Fibroblast of pulmonary artery (primary cell): ENCODE data around the gene TXNDC12.
"Not testable (repeated sequence)": the region's sequence is repeated elsewhere in the genome, so short reads cannot be mapped to it uniquely, and the experiment has no call there.

Experiments used
- DNase-seq: peaks from one replicate; pipeline ENCODE4 v3.0.0-alpha.2; 2010; ENCODE audit warnings: low read depth
- H3K4me3 ChIP-seq: replicated peaks from 2 replicates; pipeline ENCODE4 v1.5.1; 2011; ENCODE audit warnings: low read depth, mild to moderate bottlenecking, control low read depth, low read length, moderate library complexity
- TF ChIP-seq, protein P1 (sequence below): IDR thresholded peaks from 2 replicates; pipeline ENCODE4 v1.5.1; 2011; ENCODE audit warnings: mild to moderate bottlenecking, control low read depth, low read length, inconsistent platforms; ENCODE audit errors: missing control alignments

The TXNDC12 gene

DNA sequence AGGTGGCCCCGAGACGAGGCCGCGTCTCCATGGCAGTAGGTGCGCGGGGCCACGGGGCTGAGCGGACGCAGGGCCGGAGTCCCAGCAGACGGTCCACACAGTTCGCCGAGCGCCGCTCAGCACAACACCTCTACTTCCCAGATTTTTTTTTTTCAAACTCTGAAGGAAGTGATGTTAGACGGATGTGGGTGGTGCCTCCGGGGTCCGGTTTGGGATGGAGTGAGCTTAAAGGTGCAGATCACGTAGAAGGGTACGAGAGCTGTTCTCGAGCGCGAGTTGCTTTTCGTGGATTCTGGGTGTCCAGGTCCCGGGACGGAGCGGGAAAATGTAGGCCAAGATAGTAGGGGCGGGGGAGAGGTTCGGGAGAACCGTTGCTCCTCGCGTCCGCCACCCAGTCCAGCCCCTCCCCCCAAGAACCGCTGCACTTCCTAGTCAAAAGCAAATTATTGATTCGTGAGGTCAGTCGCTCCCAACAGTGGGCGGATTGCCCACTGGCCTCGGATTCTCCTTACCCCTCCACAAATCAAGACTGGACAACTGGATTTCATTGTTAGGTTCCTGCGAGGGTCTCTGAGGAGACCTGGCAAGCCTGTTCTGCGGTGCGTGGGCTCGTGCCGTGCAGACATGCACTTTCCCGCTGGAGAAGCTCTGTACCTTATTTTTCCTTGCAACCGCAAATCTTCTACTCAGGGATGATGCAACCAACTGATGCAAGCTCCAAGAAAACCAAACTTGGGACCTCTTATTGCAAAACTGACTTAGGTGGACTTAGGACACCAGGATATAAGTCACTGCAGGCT is at the start of gene TXNDC12:
TXNDC12 (minus strand) TSS at position 126 of the 800 bp plus-strand sequence; CDS start at position 31, 95 bp downstream.
- TF ChIP-seq, protein P1, sequence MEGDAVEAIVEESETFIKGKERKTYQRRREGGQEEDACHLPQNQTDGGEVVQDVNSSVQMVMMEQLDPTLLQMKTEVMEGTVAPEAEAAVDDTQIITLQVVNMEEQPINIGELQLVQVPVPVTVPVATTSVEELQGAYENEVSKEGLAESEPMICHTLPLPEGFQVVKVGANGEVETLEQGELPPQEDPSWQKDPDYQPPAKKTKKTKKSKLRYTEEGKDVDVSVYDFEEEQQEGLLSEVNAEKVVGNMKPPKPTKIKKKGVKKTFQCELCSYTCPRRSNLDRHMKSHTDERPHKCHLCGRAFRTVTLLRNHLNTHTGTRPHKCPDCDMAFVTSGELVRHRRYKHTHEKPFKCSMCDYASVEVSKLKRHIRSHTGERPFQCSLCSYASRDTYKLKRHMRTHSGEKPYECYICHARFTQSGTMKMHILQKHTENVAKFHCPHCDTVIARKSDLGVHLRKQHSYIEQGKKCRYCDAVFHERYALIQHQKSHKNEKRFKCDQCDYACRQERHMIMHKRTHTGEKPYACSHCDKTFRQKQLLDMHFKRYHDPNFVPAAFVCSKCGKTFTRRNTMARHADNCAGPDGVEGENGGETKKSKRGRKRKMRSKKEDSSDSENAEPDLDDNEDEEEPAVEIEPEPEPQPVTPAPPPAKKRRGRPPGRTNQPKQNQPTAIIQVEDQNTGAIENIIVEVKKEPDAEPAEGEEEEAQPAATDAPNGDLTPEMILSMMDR, result no peak
- peak within 1 kb of the TSS; percentile 69 for H3K4me3 ChIP-seq
- peak; percentile 93 for DNase-seq

DNA sequence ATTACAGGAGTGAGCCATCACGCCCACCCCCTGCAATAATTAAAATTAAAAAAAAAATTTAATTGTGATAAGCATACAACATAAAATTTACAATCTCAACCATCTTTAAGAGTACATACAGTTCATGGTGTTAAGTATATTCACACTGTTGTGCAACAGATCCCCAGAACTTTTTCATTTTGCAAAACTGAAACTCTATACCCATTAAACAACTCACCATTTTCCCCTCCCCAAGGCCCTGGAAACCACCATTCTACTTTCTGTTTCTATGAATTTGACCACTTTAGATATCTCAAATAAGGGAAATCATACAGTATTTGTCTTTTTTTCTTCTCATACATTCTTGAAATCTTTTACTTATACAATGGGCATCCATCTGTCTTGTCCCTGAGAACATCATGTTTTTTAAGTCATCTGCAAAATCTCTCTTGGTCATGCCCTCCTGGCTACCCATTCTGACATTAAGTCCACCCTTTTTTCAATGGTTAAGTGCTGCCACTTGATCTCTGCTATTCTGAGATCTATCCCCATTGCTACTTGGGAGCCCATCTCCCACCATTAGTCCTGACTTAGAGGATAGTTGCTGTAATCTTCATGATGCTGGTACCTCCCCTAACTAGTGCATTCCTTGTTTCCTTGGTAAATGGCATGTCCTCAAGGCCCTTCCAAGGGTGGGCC is 47.5 kb upstream of the TXNDC12 start:
- TF ChIP-seq, protein P1, result no peak
- no peak overlapping the region for H3K4me3 ChIP-seq
- DNase-seq, result no peak

DNA sequence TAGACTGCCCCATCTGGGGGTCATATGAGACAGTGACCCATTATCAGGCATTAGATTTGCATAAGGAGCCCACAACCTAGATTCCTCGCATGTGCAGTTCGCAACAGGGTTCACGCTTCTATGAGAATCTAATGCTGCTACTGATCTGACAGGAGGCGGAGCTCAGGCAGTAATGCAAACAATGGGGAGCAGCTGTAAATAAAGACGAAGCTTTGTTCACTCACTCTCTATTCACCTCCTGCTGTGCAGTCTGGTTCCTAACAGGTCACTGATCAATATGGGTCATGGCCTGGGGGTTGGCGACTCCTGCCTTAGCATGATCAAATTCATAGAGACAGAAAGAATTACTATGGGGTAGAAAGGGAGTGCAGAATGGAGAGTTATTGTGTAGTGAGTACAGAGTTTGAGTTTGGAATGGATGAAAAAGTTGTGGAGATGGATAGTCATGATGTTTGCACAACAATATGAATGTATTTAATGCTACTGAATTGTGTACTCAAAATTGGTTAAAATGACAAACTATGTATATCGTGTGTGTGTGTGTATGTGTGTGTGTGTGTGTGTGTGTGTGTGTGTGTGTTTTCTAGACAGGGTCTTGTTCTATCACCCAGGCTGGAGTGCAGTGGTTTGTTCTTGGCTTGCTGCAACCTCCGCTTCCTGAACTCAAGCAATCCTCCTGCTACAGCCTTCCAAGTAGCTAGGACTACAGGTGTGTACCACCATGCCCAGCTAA is 43.3 kb upstream of the TXNDC12 start:
- TF ChIP-seq, protein P1, result no peak
- no peak for DNase-seq
- H3K4me3 ChIP-seq, result no peak overlapping the region

DNA sequence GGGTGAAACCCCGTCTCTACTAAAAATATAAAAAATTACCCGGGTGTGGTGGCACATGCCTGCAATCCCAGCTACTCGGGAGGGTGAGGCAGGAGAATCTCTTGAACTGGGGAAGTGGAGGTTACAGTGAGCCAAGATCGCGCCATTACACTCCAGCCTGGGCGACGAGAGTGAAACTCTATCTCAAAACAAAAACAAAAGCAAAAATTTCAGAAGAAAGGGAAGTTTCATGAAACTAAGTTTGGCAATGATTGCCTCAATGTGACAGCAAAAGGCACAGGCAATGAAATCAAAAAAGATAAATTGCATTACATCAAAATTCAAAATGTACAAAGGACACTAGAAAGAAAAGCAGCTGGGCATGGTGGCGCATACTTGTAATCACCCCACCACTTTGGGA is 41.2 kb upstream of the TXNDC12 start:
- no peak for DNase-seq
- no peak overlapping the region for H3K4me3 ChIP-seq
- TF ChIP-seq, protein P1, result no peak

DNA sequence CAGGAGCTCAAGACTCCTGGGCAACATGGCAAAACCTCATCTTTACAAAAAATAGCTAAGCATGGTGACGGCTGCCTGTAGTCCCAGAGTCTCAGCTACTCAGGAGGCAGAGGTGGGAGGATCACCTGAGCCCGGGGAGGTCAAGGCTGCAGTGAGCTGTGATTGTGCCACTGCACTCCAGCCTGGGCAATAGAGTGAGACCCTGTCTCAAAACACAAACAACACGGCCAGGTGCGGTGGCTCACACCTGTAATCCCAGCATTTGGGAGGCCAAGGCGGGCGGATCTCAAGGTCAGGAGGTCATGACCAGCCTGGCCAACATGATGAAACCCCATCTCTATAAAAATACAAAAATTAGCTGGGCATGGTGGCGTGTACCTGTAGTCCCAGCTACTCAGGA is 39.3 kb upstream of the TXNDC12 start:
- not testable (repeated sequence) for DNase-seq, H3K4me3 ChIP-seq

DNA sequence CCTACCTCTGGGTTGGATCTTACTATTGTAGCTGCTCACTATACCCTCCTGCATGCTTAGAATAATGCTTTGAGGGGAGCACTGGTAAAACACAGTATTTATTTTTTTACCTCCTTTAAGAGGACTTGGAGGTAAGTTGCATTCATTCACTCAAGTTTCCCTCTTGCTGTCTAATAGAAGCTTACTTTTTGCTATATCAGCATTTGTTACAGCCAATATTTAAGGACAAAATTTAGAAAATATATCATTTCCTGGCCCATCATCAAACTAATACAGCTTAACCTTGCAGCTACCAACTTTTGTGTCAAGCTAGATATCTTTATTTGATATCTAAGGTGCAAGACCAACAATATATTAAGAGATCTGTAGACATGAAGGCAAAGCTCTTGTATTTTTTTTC is 32.9 kb upstream of the TXNDC12 start:
- not testable (repeated sequence) for H3K4me3 ChIP-seq, DNase-seq

DNA sequence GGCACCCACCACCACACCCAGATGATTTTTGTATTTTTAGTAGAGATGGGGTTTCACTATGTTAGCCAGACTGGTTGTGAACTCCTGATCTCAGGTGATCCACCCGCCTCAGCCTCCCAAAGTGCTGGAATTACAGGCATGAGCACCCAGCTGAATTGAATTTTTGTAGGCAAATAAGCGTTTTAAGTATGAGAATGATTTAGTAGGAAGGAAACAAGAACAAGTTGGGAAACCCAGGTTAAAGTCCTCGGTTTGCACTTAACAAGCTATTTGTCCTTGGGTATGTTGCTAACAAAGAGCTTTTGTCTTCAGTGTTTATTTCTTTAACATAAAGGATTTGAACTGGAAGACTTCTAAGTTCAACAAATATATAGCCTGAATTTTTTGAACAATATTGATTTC is 25.0 kb upstream of the TXNDC12 start:
- TF ChIP-seq, protein P1, result no peak
- no peak for DNase-seq
- no peak overlapping the region for H3K4me3 ChIP-seq

DNA sequence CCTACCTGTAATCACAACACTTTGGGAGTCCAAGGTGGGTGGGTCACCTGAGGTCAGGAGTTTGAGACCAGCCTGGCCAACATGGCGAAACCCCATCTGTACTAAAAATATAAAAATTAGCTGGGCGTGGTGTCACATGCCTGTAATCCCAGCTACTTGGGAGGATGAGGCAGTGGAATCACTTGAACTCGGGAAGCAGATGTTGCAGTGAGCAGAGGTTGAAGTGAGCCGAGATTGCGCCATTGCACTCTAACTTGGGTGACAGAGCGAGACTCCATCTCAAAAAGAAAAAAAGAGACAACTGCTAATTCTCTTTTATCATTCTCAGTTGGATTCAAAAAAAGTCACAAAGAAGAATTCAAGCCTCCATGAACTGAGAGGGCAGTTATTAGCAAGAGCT is 22.3 kb upstream of the TXNDC12 start:
- not testable (repeated sequence) for DNase-seq, H3K4me3 ChIP-seq
